Femur (tissue), 1 donor: ENCODE data around the gene ZBTB7C.
A peak's percentile ranks its signal among the peaks of the same experiment; 100 is the strongest.

ENCODE experiments used
- DNase-seq: peaks from one replicate; pipeline ENCODE4 v3.0.0-alpha.2; 2017

Gene ZBTB7C

DNA sequence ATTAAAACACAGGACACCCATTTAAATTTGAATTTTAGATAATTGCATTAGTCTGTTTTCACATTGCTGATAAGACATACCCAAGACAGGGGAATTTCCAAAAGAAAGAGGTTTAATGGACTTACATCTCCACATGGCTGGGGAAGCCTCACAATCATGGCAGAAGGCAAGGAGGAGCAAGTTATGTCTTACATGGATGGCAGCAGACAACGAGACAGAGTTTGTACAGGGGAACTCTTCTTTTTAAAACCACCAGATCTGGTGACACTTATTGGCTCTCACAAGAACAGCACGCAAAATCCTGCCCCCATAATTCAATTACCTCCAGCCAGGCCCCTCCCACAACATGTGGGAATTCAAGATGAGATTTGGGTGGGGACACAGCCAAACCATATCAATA, 398.9 kb downstream of the ZBTB7C start:
- no peak for DNase-seq

- no peak for DNase-seq
These were observed 400.0 kb downstream of the ZBTB7C start for GRCh38 chr18:48009116-48009745.

- DNase-seq: peak; percentile 87
These were observed 401.1 kb downstream of the ZBTB7C start for GRCh38 chr18:48007955-48008701.

- no peak for DNase-seq
These were observed 401.8 kb downstream of the ZBTB7C start for GRCh38 chr18:48007381-48007780.

- DNase-seq: no peak
These were observed 402.6 kb downstream of the ZBTB7C start for GRCh38 chr18:48006415-48007175.

DNA sequence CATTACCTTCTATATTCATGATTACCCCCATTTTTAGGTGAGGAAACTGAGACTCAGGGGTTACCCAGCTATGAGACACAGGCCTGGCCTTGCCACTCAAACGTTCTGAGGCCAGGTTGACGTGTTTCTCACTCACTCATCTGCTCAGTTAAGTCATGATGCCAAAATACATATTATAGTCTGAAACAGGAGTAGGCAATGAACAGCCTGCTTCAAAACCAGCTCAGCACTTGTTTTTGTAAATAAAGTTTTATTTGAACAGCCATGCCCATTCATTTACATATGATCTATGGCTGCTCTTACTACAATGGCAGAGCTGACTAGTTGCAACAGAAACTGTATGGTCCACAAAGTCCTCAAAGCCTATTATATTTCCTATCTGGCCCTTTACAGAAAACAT, 404.6 kb downstream of the ZBTB7C start:
- no peak for DNase-seq

- DNase-seq: peak; percentile 58
These were observed 405.5 kb downstream of the ZBTB7C start for GRCh38 chr18:48003426-48004349.

DNA sequence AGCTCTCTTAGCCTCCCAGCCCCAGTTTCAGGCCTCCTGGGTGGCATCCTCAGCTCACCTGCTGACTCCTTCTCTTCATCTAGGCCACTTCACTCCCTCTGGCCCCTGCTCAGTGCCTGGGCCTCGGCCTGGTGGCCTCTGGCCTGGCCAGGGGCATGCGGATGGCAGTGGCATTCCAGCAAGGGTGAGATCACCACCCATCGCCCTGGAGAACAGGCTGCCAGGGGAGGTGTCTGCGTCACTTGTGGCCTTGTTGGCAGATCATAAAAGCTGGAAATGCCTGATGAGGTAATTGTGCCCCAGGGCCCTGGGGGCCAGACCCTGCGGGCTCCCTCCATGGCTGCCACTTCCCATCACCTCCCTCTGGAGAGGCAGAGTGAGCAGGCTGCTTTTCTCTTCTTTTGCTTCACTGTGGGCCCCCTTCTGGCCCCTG, 406.2 kb downstream of the ZBTB7C start:
- DNase-seq: no peak

DNA sequence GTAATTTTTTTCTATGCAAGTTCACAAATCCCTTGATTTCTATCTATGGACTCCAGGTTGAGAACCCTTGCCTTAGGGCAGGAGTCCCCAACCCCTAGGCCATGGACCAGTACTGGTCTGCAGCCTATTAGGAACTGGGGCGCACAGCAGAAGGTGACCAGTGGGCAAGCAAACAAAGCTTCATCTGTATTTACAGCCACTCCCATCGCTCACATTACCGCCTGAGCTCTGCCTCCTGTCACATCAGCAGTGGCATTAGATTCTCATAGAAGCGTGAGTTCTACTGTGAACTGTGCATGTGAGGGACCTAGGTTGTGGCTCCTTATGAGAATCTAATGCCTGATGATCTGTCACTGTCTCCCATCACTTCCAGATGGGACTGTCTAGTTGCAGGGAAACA, 408.5 kb downstream of the ZBTB7C start:
- DNase-seq: no peak

DNA sequence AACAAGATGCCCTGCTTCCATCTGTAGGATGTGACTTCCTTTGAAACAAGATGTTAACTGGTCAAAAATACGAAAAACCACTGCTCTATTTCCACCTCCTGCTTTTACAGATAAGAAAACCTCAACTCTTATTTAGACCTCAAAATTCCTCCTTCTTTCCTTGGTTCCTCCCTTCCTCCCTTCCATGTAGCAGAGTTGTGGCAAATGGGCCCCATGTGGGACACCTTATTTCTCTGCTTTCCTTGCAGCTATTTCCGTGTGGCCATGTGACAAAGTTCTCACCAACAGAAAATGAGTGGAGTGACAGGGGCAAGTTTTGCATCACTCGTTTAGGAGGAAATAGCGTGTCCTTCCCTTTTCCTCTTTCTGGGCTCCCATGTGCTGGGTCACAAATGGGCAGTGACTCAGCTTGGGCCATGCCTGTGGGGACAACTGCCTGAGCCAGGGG, 409.4 kb downstream of the ZBTB7C start:
- no peak for DNase-seq

GRCh38 chr18:47997338-47997780, 411.8 kb downstream of the ZBTB7C start:
- DNase-seq: no peak

- no peak for DNase-seq
These were observed 413.1 kb downstream of the ZBTB7C start for GRCh38 chr18:47996091-47996541.

- no peak for DNase-seq
These were observed 413.5 kb downstream of the ZBTB7C start for GRCh38 chr18:47995654-47996053.

- no peak for DNase-seq
These were observed 415.8 kb downstream of the ZBTB7C start for GRCh38 chr18:47993409-47993808.

DNA sequence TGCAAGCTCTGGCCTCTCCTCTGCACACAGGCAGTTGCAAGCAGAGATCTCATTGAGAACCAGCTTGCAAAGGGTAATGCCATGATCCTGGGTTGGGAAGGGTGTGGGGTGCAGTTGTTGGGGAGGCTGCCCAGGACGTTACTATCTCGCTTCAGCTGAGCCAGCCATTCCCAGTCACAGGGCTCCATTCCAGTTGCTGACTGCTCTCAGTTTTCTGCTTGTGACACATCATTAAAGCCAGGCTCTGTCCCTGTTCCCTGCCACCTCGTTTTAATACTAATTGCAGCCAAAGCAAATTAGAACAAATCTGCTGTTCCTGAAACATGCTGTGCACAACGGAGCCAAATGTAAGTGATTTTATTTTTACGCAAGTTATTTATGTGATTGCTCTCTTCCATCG, 416.2 kb downstream of the ZBTB7C start:
- DNase-seq: no peak

DNA sequence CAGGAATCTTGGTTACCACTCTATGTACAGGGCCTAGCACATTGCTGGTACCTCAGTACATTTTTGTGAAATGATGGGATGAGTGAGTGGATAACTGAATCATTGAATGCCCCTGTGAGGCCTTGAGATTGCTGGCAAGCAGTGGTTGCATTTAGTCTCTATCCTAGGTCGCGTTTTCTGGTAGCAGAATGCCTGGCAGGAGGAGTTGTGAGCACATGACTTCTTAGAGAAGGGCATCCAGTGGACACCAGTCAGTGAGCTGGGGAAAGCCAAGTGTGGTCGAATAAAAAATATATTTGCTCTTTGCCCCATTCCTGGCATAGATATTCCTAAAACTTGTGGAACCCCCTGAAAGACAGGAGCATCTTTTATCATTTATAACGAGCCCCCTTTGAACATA, 416.9 kb downstream of the ZBTB7C start:
- DNase-seq: no peak

- no peak for DNase-seq
These were observed 418.2 kb downstream of the ZBTB7C start for GRCh38 chr18:47990981-47991380.

- no peak for DNase-seq
These were observed 421.8 kb downstream of the ZBTB7C start for GRCh38 chr18:47987388-47987699.

DNA sequence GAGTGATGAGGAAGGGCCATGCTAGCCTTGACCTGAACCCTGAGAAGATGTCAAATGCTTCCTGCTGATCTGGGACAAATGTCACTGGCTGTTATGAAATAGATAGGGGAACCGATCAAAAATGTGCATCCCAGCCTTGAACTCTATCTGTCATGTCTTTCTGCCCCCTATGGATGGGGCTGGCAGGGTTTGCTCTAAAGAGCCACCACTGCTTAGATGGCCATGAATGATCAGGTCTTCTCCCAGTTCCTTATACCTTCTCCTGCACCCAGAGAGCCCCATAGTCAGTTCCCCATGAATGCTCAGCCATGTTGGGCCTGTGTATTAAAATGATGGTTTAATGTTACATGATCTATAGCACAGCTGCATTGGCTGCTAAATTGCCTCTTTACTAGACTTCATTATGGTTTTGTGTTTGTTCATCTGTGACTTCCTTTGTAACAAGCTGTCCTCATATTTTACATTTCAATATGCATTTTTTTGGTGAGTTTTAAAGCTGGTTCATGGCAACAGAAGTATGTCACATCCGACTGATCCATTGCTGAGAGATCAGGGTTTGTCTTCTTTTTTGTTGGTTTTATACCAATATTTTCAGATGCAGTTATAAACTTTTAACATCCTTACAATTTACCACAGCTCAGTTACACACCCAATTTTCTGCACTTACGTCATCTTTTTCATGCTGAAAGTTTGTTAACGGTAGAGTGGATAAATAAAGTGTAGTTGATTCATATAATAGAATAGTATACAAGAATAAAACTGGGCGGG, 422.4 kb downstream of the ZBTB7C start:
- DNase-seq: no peak

GRCh38 chr18:47985866-47986265, 423.3 kb downstream of the ZBTB7C start:
- no peak for DNase-seq

- no peak for DNase-seq
These were observed 424.2 kb downstream of the ZBTB7C start for GRCh38 chr18:47984991-47985390.

- no peak for DNase-seq
These were observed 425.2 kb downstream of the ZBTB7C start for GRCh38 chr18:47983946-47984345.
